Rectal smooth muscle tissue (tissue), 1 donor: ENCODE measurements around the gene HSPB2.
"Not testable (repeated sequence)": the region's sequence is repeated elsewhere in the genome, so short reads cannot be mapped to it uniquely, and the experiment has no call there.

Experiments
- H3K27ac ChIP-seq: one replicate; pipeline ENCODE4 v1.7.0; 2013; ENCODE audit warnings: low read depth, low read length, inconsistent platforms
- H3K27me3 ChIP-seq: one replicate; pipeline ENCODE4 v1.7.0; 2013; ENCODE audit warnings: low read length; ENCODE audit not compliant: control insufficient read depth, insufficient read depth
- H3K36me3 ChIP-seq: one replicate; pipeline ENCODE4 v1.7.0; 2013; ENCODE audit warnings: low read length; ENCODE audit not compliant: control insufficient read depth, insufficient read depth
- H3K4me1 ChIP-seq: one replicate; pipeline ENCODE4 v1.7.0; 2013; ENCODE audit warnings: low read length; ENCODE audit not compliant: control insufficient read depth, insufficient read depth
- H3K4me3 ChIP-seq: one replicate; pipeline ENCODE4 v1.7.0; 2013; ENCODE audit warnings: low read length
- H3K9ac ChIP-seq: one replicate; pipeline ENCODE4 v1.7.0; 2013; ENCODE audit warnings: low read length

HSPB2 gene

GRCh38 chr11:111918390-111919256 is 6.1 kb downstream of the HSPB2 start, which contains the start of gene C11orf52:
TSS of gene C11orf52 (plus strand) at chr11:111918913. CDS start at chr11:111918973, 60 bp downstream.
- Histone ChIP-seq H3K4me1 (peaks cover 15% of the 10 kb centered on the region), H3K4me3 (peak within 1 kb of the TSS; percentile 45), H3K27me3 (no peaks in the 10 kb centered on the region), H3K36me3 (no peaks in the 10 kb centered on the region), H3K27ac (no peak within 1 kb of the TSS), H3K9ac (no peak within 1 kb of the TSS)

- Histone ChIP-seq H3K27me3 (no peaks in the 10 kb centered on the region), H3K9ac (no peak overlapping the region), H3K36me3 (no peaks in the 10 kb centered on the region), H3K4me3 (no peak overlapping the region), H3K4me1 (peaks cover 16% of the 10 kb centered on the region), H3K27ac (no peak overlapping the region)
These were observed 8.4 kb downstream of the HSPB2 start for GRCh38 chr11:111920908-111921307.

DNA sequence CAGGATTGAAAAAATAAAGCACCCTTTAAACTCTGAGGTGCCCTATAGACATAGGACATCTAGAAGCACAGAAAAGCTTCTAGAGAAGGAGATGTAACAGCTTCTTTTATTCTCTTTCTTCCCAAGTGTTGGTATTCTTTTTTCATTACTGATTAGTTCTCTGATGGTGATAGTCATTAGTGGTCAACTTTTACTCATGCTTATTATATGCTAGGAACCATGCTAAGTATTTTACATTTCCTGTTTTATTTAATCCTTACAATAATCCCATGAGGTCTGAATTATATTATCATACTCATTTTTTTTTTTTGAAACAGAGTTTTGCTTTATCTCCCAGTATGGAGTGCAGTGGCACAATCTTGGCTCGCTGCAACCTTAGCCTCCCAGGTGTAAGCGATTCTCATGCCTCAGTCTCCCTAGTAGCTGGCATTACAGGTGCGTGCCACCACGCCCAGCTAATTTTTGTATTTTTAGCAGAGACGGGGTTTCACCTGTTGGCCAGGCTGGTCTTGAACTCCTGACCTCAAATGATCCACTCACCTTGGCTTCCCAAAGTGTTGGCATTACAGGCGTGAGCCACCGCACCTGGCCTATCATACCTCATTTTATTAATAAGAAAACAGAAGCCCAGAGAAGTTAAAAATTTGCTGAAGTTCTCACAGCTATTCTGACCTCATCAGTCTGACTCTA is 9.2 kb downstream of the HSPB2 start:
- Histone ChIP-seq H3K9ac (no peak overlapping the region), H3K4me1 (peaks cover 22% of the 10 kb centered on the region), H3K27ac (no peak overlapping the region)

DNA sequence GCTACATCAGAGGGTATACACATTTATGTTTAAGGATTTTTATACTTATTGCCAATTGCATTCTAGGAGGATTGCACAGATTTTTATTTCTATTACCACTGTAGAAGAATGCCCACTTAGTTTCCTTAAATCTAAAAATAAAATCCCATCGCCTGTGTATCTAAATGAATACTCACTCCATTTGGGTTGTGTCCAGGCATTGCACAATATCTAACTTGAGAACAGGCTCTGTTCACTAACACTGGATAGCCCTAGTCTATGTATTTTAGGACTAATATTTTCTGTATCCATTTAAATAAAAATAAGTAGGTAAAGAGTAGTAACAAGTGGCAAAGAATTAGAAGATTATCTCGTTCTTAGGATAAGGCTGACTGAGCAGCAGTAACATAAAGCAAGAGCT is 10.3 kb downstream of the HSPB2 start:
- H3K27ac ChIP-seq: peak overlapping the region; percentile 80
- no peak overlapping the region for H3K4me3 ChIP-seq
- H3K27me3 ChIP-seq: no peaks in the 10 kb centered on the region
- H3K4me1 ChIP-seq: peaks cover 26% of the 10 kb centered on the region
- H3K36me3 ChIP-seq: no peaks in the 10 kb centered on the region
- H3K9ac ChIP-seq: no peak overlapping the region

More for the DNA sequence above, 9.2 kb downstream of the HSPB2 start:
- no peak overlapping the region for H3K4me3 ChIP-seq
- no peaks in the 10 kb centered on the region for H3K27me3 ChIP-seq
- no peaks in the 10 kb centered on the region for H3K36me3 ChIP-seq

DNA sequence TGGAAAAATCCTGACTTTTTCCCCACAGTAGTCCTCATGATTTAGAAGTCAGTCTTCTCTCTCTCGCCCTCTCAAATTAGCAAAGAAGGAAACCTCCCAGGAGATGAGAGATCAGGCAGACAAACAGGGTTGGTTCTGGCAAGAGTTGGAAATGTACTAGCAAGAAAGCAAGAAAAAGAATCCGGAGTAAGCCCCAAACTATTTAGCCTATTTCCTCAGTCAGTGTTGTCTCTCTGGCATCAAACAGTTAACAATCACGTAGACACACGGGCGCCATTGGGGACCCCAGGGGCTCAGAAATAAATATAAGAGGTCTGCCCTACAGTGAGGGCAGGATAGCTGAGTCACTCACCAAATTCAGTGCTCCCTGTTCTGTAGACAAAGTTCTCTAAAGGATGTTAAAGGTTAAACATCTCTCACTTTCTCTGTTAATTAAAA is 10.8 kb downstream of the HSPB2 start:
- H3K27ac ChIP-seq: peak overlapping the region; percentile 80
- H3K9ac ChIP-seq: no peak overlapping the region
- no peak overlapping the region for H3K4me3 ChIP-seq
- peaks cover 26% of the 10 kb centered on the region for H3K4me1 ChIP-seq
- H3K36me3 ChIP-seq: no peaks in the 10 kb centered on the region
- no peaks in the 10 kb centered on the region for H3K27me3 ChIP-seq

- peaks cover 26% of the 10 kb centered on the region for H3K4me1 ChIP-seq
- H3K36me3 ChIP-seq: no peaks in the 10 kb centered on the region
- H3K4me3 ChIP-seq: no peak overlapping the region
- H3K9ac ChIP-seq: no peak overlapping the region
- peak overlapping the region; percentile 80 for H3K27ac ChIP-seq
- H3K27me3 ChIP-seq: no peaks in the 10 kb centered on the region
These were observed 11.4 kb downstream of the HSPB2 start for GRCh38 chr11:111923951-111924350.

DNA sequence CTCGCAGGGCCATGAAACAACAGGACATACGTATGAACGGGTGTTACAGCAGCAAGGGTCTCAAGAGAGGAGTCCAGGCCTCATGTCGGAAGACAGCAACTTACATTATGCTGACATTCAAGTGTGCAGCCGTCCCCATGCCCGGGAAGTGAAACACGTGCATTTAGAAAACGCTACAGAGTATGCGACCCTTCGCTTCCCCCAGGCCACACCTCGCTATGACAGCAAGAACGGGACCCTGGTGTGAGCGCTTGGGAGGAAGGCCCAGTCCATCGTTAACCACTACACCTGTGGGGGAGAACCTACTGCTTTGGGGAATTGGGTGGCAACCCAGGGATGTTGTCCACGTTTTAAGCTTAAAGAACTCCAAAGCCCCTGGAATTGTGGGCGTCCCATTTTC is 13.4 kb downstream of the HSPB2 start:
- H3K27ac ChIP-seq: peak overlapping the region; percentile 86
- no peak overlapping the region for H3K9ac ChIP-seq
- no peaks in the 10 kb centered on the region for H3K27me3 ChIP-seq
- peaks cover 26% of the 10 kb centered on the region for H3K4me1 ChIP-seq
- no peak overlapping the region for H3K4me3 ChIP-seq
- H3K36me3 ChIP-seq: no peaks in the 10 kb centered on the region

- Histone ChIP-seq H3K36me3 (no peaks in the 10 kb centered on the region), H3K4me1 (peaks cover 26% of the 10 kb centered on the region), H3K27me3 (no peaks in the 10 kb centered on the region), H3K27ac (peak overlapping the region; percentile 86), H3K4me3 (peak overlapping the region; percentile 69), H3K9ac (peak overlapping the region; percentile 29)
These were observed 14.2 kb downstream of the HSPB2 start for GRCh38 chr11:111926505-111927391.

- no peaks in the 10 kb centered on the region for H3K36me3 ChIP-seq
- no peak overlapping the region for H3K4me3 ChIP-seq
- H3K27me3 ChIP-seq: no peaks in the 10 kb centered on the region
- peaks cover 15% of the 10 kb centered on the region for H3K4me1 ChIP-seq
- H3K9ac ChIP-seq: no peak overlapping the region
- H3K27ac ChIP-seq: no peak overlapping the region
These were observed 17.9 kb downstream of the HSPB2 start for GRCh38 chr11:111930472-111930871.

- H3K4me3 ChIP-seq: no peak overlapping the region
- H3K27me3 ChIP-seq: no peaks in the 10 kb centered on the region
- H3K27ac ChIP-seq: no peak overlapping the region
- H3K36me3 ChIP-seq: no peaks in the 10 kb centered on the region
- no peak overlapping the region for H3K9ac ChIP-seq
- H3K4me1 ChIP-seq: peaks cover 15% of the 10 kb centered on the region
These were observed 20.0 kb downstream of the HSPB2 start for GRCh38 chr11:111932611-111932950.

DNA sequence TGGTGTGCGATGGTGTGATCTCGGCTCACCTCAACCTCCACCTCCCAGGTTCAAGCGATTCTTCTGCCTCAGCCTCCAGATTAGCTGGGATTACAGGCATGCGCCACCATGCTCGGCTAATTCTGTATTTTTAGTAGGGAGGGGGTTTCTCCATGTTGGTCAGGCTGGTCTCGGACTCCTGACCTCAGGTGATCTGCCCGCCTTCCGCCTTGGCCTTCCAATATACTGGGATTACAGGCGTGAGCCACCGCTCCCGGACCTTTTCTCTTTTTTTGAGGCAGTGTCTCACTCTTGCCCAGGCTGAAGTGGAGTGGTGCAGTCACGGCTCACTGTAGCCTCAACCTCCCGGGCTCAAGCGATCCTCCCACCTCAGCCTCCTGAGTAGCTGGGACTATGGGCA is 20.6 kb downstream of the HSPB2 start:
- not testable (repeated sequence) for H3K9ac ChIP-seq, H3K27me3 ChIP-seq, H3K36me3 ChIP-seq, H3K4me3 ChIP-seq, H3K27ac ChIP-seq
- peaks cover 21% of the 10 kb centered on the region for H3K4me1 ChIP-seq

DNA sequence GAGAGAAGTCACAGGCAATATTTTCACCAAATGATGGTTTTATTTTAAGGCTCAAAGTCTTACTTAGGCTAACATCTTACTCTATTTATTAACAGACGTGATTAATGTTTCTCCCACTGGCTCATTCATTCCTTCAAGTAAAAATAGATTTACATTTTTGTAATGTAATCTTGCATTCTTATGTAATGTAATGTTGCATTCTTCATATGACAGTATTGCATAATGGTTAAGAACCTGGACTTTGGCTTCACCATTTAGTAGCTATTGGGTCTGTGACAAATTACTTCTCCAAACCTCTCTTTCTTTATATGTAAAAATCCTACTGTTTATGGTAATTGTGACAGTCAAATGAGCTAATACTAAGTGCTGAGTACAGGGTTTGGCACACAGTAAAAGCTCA is 21.3 kb downstream of the HSPB2 start:
- H3K9ac ChIP-seq: no peak overlapping the region
- no peaks in the 10 kb centered on the region for H3K27me3 ChIP-seq
- no peak overlapping the region for H3K27ac ChIP-seq
- H3K4me1 ChIP-seq: peaks cover 22% of the 10 kb centered on the region
- H3K4me3 ChIP-seq: no peak overlapping the region
- H3K36me3 ChIP-seq: no peaks in the 10 kb centered on the region
